SU-DHL-6 (cell line): ENCODE results near the gene SOX4.

Source experiments
- H2AFZ ChIP-seq: fragments of 200-600 bp; sonication (generic); 2 replicates; pipeline ENCODE4 v1.6.1; 2014; ENCODE audit warnings: low read depth, mild to moderate bottlenecking, moderate library complexity, mixed read lengths, antibody characterized with exemption, low read length; ENCODE audit not compliant: severe bottlenecking
- H3F3A ChIP-seq: fragments of 200-600 bp; shearing (Covaris generic); 2 replicates; pipeline ENCODE4 v1.6.0; 2016; ENCODE audit warnings: antibody characterized with exemption, mild to moderate bottlenecking; ENCODE audit not compliant: insufficient read depth
- H3K27ac ChIP-seq: fragments of 200-600 bp; sonication (generic); 2 replicates; pipeline ENCODE4 v1.5.1; 2016; ENCODE audit warnings: low read depth, mild to moderate bottlenecking, low read length, moderate library complexity, mixed read lengths
- H3K27me3 ChIP-seq: fragments of 200-600 bp; sonication (generic), shearing (Covaris generic); 2 replicates; pipeline ENCODE4 v1.6.0; 2014; ENCODE audit warnings: mild to moderate bottlenecking, low read length
- H3K36me3 ChIP-seq: fragments of 200-600 bp; sonication (generic); 2 replicates; pipeline ENCODE4 v1.6.1; 2014; ENCODE audit warnings: mild to moderate bottlenecking, low read length, mixed read lengths
- H3K4me2 ChIP-seq: fragments of 300-600, 200-600 bp; shearing (Covaris generic), sonication (generic); 2 replicates; pipeline ENCODE4 v1.6.0; 2014; ENCODE audit warnings: low read length, low read depth, mild to moderate bottlenecking; ENCODE audit not compliant: poor library complexity, severe bottlenecking
- H3K4me3 ChIP-seq: fragments of 200-600 bp; sonication (generic); 2 replicates; pipeline ENCODE4 v1.5.1; 2014; ENCODE audit warnings: antibody characterized with exemption, low read length, mild to moderate bottlenecking, mixed read lengths; ENCODE audit not compliant: insufficient read depth, poor library complexity, severe bottlenecking
- H3K79me2 ChIP-seq: fragments of 200-600 bp; sonication (generic); 2 replicates; pipeline ENCODE4 v1.6.1; 2014; ENCODE audit warnings: mild to moderate bottlenecking, low read length, moderate library complexity; ENCODE audit not compliant: insufficient read depth
- H3K9ac ChIP-seq: fragments of 200-600 bp; sonication (generic); 2 replicates; pipeline ENCODE4 v1.7.0; 2014; ENCODE audit warnings: mild to moderate bottlenecking, low read length
- H3K9me2 ChIP-seq: fragments of 200-600 bp; sonication (generic); replicated peaks from 2 replicates; pipeline ENCODE4 v1.6.1; 2014; ENCODE audit warnings: low read length; ENCODE audit not compliant: insufficient read depth
- H3K9me3 ChIP-seq: fragments of 200-600 bp; sonication (generic); 2 replicates; pipeline ENCODE4 v1.6.1; 2014; ENCODE audit warnings: low read length, mixed read lengths; ENCODE audit not compliant: insufficient read depth
- H4K20me1 ChIP-seq: fragments of 200-600 bp; sonication (generic); 2 replicates; pipeline ENCODE4 v1.6.1; 2014; ENCODE audit warnings: low read depth, mild to moderate bottlenecking, antibody characterized with exemption, low read length, moderate library complexity, mixed read lengths
- EZH2phosphoT487 ChIP-seq: fragments of 200-600 bp; sonication (generic), shearing (Covaris generic); conservative IDR thresholded peaks from 2 replicates; pipeline ENCODE4 v1.6.1; 2018; ENCODE audit warnings: mild to moderate bottlenecking, antibody characterized with exemption, low read length, moderate library complexity, mixed read lengths
- TF ChIP-seq, protein P1 (sequence below): fragments of 200-600 bp; sonication (generic); IDR thresholded peaks from one replicate; pipeline ENCODE4 v1.5.1; 2017; ENCODE audit warnings: antibody characterized with exemption, mild to moderate bottlenecking, low read length, moderate library complexity; ENCODE audit not compliant: insufficient read depth, poor library complexity, severe bottlenecking

Gene SOX4

DNA sequence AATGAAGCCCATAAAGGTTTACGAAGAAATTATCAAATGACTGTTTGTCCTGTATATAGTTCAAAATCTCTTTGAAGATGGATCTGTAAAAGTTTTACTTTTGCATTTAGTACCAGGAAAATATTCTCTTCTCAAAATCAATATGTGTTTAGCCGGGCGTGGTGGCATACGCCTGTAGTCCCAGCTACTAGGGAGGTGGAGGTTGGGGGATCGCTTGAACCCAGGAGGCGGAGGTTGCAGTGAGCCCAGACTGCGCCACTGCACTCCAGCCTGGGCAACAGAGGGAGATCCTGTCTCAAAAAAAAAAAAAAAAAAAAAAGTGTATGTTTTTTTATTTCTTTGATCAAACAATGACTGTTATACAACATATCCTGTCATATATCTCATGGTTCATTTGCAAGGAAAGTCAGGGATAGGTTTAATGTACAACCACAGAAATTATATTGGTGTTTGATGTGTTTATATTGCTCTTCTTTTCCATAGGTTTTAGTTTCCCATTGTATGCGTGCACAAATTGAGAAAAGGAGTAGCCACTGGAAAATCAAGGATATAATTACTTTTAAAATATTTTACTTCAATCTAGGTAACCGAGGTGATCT lies 40.1 kb downstream of the SOX4 start:
- Histone ChIP-seq H3K9ac (no peak overlapping the region), H3K9me3 (no peaks in the 10 kb centered on the region), H3K9me2 (no peaks in the 10 kb centered on the region), H4K20me1 (no peaks in the 10 kb centered on the region; the same call in 1 of the 2 replicates), H3K36me3 (no peaks in the 10 kb centered on the region), H3K27me3 (no peaks in the 10 kb centered on the region), H3K79me2 (no peaks in the 10 kb centered on the region), H3F3A (no peaks in the 10 kb centered on the region), H2AFZ (no peak overlapping the region), H3K4me2 (no peak overlapping the region), H3K4me3 (no peak overlapping the region), H3K27ac (no peak overlapping the region)
- TF ChIP-seq, protein P1, sequence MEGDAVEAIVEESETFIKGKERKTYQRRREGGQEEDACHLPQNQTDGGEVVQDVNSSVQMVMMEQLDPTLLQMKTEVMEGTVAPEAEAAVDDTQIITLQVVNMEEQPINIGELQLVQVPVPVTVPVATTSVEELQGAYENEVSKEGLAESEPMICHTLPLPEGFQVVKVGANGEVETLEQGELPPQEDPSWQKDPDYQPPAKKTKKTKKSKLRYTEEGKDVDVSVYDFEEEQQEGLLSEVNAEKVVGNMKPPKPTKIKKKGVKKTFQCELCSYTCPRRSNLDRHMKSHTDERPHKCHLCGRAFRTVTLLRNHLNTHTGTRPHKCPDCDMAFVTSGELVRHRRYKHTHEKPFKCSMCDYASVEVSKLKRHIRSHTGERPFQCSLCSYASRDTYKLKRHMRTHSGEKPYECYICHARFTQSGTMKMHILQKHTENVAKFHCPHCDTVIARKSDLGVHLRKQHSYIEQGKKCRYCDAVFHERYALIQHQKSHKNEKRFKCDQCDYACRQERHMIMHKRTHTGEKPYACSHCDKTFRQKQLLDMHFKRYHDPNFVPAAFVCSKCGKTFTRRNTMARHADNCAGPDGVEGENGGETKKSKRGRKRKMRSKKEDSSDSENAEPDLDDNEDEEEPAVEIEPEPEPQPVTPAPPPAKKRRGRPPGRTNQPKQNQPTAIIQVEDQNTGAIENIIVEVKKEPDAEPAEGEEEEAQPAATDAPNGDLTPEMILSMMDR, result no peak
- TF ChIP-seq EZH2phosphoT487, result no peak

- no peak overlapping the region for H3K27ac ChIP-seq
- TF ChIP-seq, protein P1, result no peak
- TF ChIP-seq EZH2phosphoT487, result no peak
- no peak overlapping the region for H3K9ac ChIP-seq
- H3K36me3 ChIP-seq, result no peaks in the 10 kb centered on the region
- H3K4me2 ChIP-seq, result no peak overlapping the region
- no peak overlapping the region for H2AFZ ChIP-seq
- H3K4me3 ChIP-seq, result no peak overlapping the region
- no peaks in the 10 kb centered on the region for H3K27me3 ChIP-seq
- no peaks in the 10 kb centered on the region; the same call in 1 of the 2 replicates for H4K20me1 ChIP-seq
- H3F3A ChIP-seq, result no peaks in the 10 kb centered on the region
- H3K9me2 ChIP-seq, result no peaks in the 10 kb centered on the region
- H3K79me2 ChIP-seq, result no peaks in the 10 kb centered on the region
- no peaks in the 10 kb centered on the region for H3K9me3 ChIP-seq
Measured at GRCh38 chr6:21634582-21634981, 41.0 kb downstream of the SOX4 start.

- H3K36me3 ChIP-seq, result no peaks in the 10 kb centered on the region
- no peak overlapping the region for H3K4me3 ChIP-seq
- no peak overlapping the region for H3K4me2 ChIP-seq
- no peak overlapping the region for H2AFZ ChIP-seq
- H3K9me3 ChIP-seq, result no peaks in the 10 kb centered on the region
- H3K27ac ChIP-seq, result no peak overlapping the region
- H4K20me1 ChIP-seq, result no peaks in the 10 kb centered on the region; the same call in 1 of the 2 replicates
- TF ChIP-seq, protein P1, result no peak
- no peak for TF ChIP-seq EZH2phosphoT487
- no peaks in the 10 kb centered on the region for H3K9me2 ChIP-seq
- H3K79me2 ChIP-seq, result no peaks in the 10 kb centered on the region
- H3K27me3 ChIP-seq, result no peaks in the 10 kb centered on the region
- no peak overlapping the region for H3K9ac ChIP-seq
- H3F3A ChIP-seq, result no peaks in the 10 kb centered on the region
Measured at GRCh38 chr6:21636876-21637275, 43.3 kb downstream of the SOX4 start.
